Measurements from ENCODE around the gene PLA2G4B. TPM values are rescaled to one million over a fixed set of nuclear protein-coding genes. Genes with fewer than 3 reads are reported as not detected.
A peak's percentile ranks its signal among the peaks of the same experiment; 100 is the strongest.

The PLA2G4B gene
- total and polyA plus RNA-seq, 9 of the 15 experiments (the other 6 are each of a cell fraction or from before 2014, with no cell fraction given) = 0.07 to 6.1 (median 2.8) TPM

DNA sequence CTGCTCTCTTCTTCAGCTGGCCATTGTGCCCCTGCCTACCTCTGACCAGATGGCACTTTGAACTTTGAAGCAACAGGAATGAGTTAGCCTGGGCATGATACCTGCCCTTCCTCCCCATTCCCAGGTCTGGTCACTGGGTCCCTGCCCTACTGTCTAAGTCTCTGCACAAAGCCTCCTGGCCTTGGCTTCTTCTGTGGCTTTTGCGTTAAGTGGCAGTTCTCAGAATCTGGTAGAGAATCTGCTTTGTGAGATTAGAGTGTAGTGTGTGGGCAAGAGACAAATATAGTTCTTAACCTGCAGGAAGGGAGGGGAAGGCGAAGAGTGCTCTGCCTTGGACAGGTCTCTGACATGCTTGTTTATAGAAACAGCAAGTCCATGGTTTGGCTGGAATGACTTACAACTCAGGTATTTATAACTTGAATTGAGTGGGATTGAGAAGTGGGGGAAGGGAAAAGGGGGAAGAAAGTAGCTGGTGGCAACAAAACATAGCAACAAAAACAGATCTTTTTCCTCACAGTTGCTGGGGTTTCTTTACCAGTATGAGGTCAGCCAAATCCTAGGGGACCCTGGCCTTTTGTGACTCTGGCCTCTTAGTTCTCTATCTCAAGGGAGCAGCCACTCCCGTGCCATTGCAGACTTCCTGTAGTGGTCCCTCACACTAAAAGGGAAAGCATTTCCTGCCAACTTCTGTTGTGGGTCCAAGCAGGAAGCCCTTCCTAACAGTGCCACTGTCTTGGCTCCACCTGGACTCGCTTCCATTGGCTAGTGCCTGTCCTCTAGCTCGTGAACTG, 47.7 kb upstream of the PLA2G4B start (continued):
- TF ChIP-seq RNF219 (CRISPR knock-in tag; IDR thresholded peaks at IDR 0.05) = no peak
- 0 out of 4 replicates have a peak, but pooled peaks of 1 of the 2 experiments have one; percentile 19 for TF ChIP-seq TRIM24 (IDR thresholded peaks at IDR 0.05)
- TF ChIP-seq HDAC1 (IDR thresholded peaks at IDR 0.05) = peak in 1 of 2 experiments; percentile 54; a peak in 1 of 4 replicates
- TF ChIP-seq NCOR1 (IDR thresholded peaks at IDR 0.05) = peak; percentile 58
- no peak for TF ChIP-seq BRD4 (IDR thresholded peaks at IDR 0.05)
- TF ChIP-seq TBL1XR1 (IDR thresholded peaks at IDR 0.05; ENCODE audit: low read length in 2 of 2) = peak in 1 of 2 experiments; percentile 52; a peak in 1 of 4 replicates
- no peak for TF ChIP-seq ELF4 (CRISPR knock-in tag; IDR thresholded peaks at IDR 0.05)
- 0 out of 2 replicates have a peak, but pooled peaks have one; percentile 7 for TF ChIP-seq ATF3 (IDR thresholded peaks at IDR 0.05)
- TF ChIP-seq ATF3 (CRISPR knock-in tag; conservative IDR thresholded peaks at IDR 0.05) = no peak
- 0 out of 2 replicates have a peak, but pooled peaks have one; percentile 32 for TF ChIP-seq NFIC (IDR thresholded peaks at IDR 0.05)
- TF ChIP-seq ARID3B (CRISPR knock-in tag; IDR thresholded peaks at IDR 0.05; ENCODE audit: borderline replicate concordance) = no peak
- 0 out of 4 replicates have a peak, but pooled peaks of 1 of the 2 experiments have one; percentile 25 for TF ChIP-seq NRF1 (conservative IDR thresholded peaks at IDR 0.05 in 1 of 2, IDR thresholded peaks at IDR 0.05 in 1 of 2)
- no peak for TF ChIP-seq CAMTA2 (CRISPR knock-in tag; conservative IDR thresholded peaks at IDR 0.05)
- TF ChIP-seq SMARCB1 (IDR thresholded peaks at IDR 0.05; ENCODE audit: insufficient read length, low read depth) = no peak
- TF ChIP-seq MXI1 (IDR thresholded peaks at IDR 0.05; ENCODE audit: low read depth, low read length) = no peak
- TF ChIP-seq POLR2AphosphoS5 (IDR thresholded peaks at IDR 0.05; ENCODE audit: control insufficient read depth, insufficient read depth, low read depth, low read length) = peak; percentile 32; the same call in 1 of the 2 replicates
- peak; percentile 61; the same call in 1 of the 2 replicates for TF ChIP-seq PML (IDR thresholded peaks at IDR 0.05; ENCODE audit: low read length)
- peak; percentile 41; the same call in 1 of the 2 replicates for TF ChIP-seq MBD2 (IDR thresholded peaks at IDR 0.05; ENCODE audit: borderline replicate concordance, low read depth)
- peak; percentile 49 for TF ChIP-seq MEIS2 (IDR thresholded peaks at IDR 0.05; ENCODE audit: partially characterized antibody)
- TF ChIP-seq, protein P1, sequence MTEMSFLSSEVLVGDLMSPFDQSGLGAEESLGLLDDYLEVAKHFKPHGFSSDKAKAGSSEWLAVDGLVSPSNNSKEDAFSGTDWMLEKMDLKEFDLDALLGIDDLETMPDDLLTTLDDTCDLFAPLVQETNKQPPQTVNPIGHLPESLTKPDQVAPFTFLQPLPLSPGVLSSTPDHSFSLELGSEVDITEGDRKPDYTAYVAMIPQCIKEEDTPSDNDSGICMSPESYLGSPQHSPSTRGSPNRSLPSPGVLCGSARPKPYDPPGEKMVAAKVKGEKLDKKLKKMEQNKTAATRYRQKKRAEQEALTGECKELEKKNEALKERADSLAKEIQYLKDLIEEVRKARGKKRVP (CRISPR knock-in tag; IDR thresholded peaks at IDR 0.05) = no peak
- TF ChIP-seq TCF3 (CRISPR knock-in tag; IDR thresholded peaks at IDR 0.05) = peak; percentile 65
- no peak for TF ChIP-seq SNRNP70 (optimal IDR thresholded peaks at IDR 0.05; ENCODE audit: low read depth, low read length)

All from K562 (cell line).